Hair follicular keratinocyte (primary cell): ENCODE results near the gene GANAB. TPM values are rescaled to one million over a fixed set of nuclear protein-coding genes. Genes with fewer than 3 reads are reported as not detected.

Experiments used
- total RNA-seq: library from RNA; depleted of rRNA; stranded (reverse); fragments of >200 nt; gene quantifications from 2 replicates; pipeline ENCODE4 v1.2.3, GENCODE V29; 2015

The GANAB gene
- total RNA-seq: 188 TPM in 2 replicates

GRCh38 chr11:62645946-62646824, at the start of gene GANAB:
GANAB (minus strand) TSS chr11:62646613; CDS start chr11:62646599, 14 bp downstream.

GRCh38 chr11:62689421-62690183, 43.2 kb upstream of the GANAB start, which contains the start of gene LRRN4CL:
LRRN4CL (minus strand) TSS chr11:62689530; CDS start chr11:62688508, 1,022 bp downstream.

GRCh38 chr11:62678770-62679696, 32.6 kb upstream of the GANAB start, which contains the start of gene UBXN1:
UBXN1 (minus strand) TSS chr11:62679073; CDS start chr11:62678923, 150 bp downstream.

GRCh38 chr11:62671608-62672389, 25.4 kb upstream of the GANAB start, which contains the start of the genes LBHD1 and UQCC3:
LBHD1 (minus strand) TSS chr11:62672267; CDS start chr11:62670031, 2,236 bp downstream.
UQCC3 (plus strand) TSS chr11:62671673; CDS start chr11:62671746, 73 bp downstream.

GRCh38 chr11:62665075-62665598, 18.7 kb upstream of the GANAB start, which contains the start of the genes C11orf98 and CSKMT:
C11orf98 (minus strand) TSS chr11:62665210; CDS start chr11:62665169, 41 bp downstream.
CSKMT (plus strand) TSS chr11:62665312; CDS start chr11:62665880, 568 bp downstream.

GRCh38 chr11:62621567-62622470, 24.6 kb downstream of the GANAB start, which contains the start of gene B3GAT3:
B3GAT3 (minus strand) TSS chr11:62621986; CDS start chr11:62621947, 39 bp downstream.

GRCh38 chr11:62612366-62613290, 33.8 kb downstream of the GANAB start, which contains the start of the genes EML3 and ROM1:
EML3 (minus strand) TSS chr11:62612775; CDS start chr11:62612457, 318 bp downstream.
ROM1 (plus strand) TSS chr11:62613257; CDS start chr11:62613282, 25 bp downstream.

GRCh38 chr11:62601372-62602140, 44.9 kb downstream of the GANAB start, which contains the start of gene MTA2:
MTA2 (minus strand) TSS chr11:62601865; CDS start chr11:62601450, 415 bp downstream.

GRCh38 chr11:62591448-62592145, 54.8 kb downstream of the GANAB start, which contains the start of gene TUT1:
TUT1 (minus strand) TSS chr11:62591523; CDS start chr11:62591485, 38 bp downstream.

Other genes with a start within 250 kb of the GANAB start
- not detected in 2 replicates for gene SCGB1A1, start 227.6 kb downstream of the GANAB start, total RNA-seq
- gene AHNAK, start 99.8 kb downstream of the GANAB start, total RNA-seq: 176 and 366 TPM in 2 replicates
- 1,936 and 2,201 TPM in 2 replicates for gene EEF1G, start 72.7 kb downstream of the GANAB start, total RNA-seq
- gene TUT1, start 55.1 kb downstream of the GANAB start, total RNA-seq: 8.4 and 13.9 TPM in 2 replicates
- 97.5 and 169 TPM in 2 replicates for gene MTA2, start 44.7 kb downstream of the GANAB start, total RNA-seq
- 20.2 and 28.7 TPM in 2 replicates for gene EML3, start 33.8 kb downstream of the GANAB start, total RNA-seq
- gene ROM1, start 33.4 kb downstream of the GANAB start, total RNA-seq: 1.7 and 2.3 TPM in 2 replicates
- 42.0 and 47.1 TPM in 2 replicates for gene B3GAT3, start 24.6 kb downstream of the GANAB start, total RNA-seq
- 21.2 and 29.4 TPM in 2 replicates for gene INTS5, start 6.7 kb upstream of the GANAB start, total RNA-seq
- gene C11orf98, start 18.6 kb upstream of the GANAB start, total RNA-seq: 53.8 and 88.1 TPM in 2 replicates
- gene CSKMT, start 18.7 kb upstream of the GANAB start, total RNA-seq: 7.8 and 19.2 TPM in 2 replicates
- gene UQCC3, start 25.1 kb upstream of the GANAB start, total RNA-seq: 12.5 and 22.6 TPM in 2 replicates
- gene LBHD1, start 25.7 kb upstream of the GANAB start, total RNA-seq: 2.4 and 3.4 TPM in 2 replicates
- gene UBXN1, start 32.5 kb upstream of the GANAB start, total RNA-seq: 139 and 165 TPM in 2 replicates
- 0.08 TPM in 2 replicates for gene LRRN4CL, start 42.9 kb upstream of the GANAB start, total RNA-seq
- 20.9 and 34.7 TPM in 2 replicates for gene BSCL2, start 60.8 kb upstream of the GANAB start, total RNA-seq
- gene GNG3, start 61.1 kb upstream of the GANAB start, total RNA-seq: not detected in 2 replicates
- gene HNRNPUL2, start 80.8 kb upstream of the GANAB start, total RNA-seq: 6.4 and 6.5 TPM in 2 replicates
- 15.5 and 17.5 TPM in 2 replicates for gene TTC9C, start 81.9 kb upstream of the GANAB start, total RNA-seq
- gene ZBTB3, start 107.5 kb upstream of the GANAB start, total RNA-seq: 5.0 and 6.1 TPM in 2 replicates
- gene POLR2G, start 115.0 kb upstream of the GANAB start, total RNA-seq: 125 and 151 TPM in 2 replicates
- 11.5 and 22.3 TPM in 2 replicates for gene TAF6L, start 124.8 kb upstream of the GANAB start, total RNA-seq
- 46.2 and 52.1 TPM in 2 replicates for gene TMEM179B, start 140.8 kb upstream of the GANAB start, total RNA-seq
- gene TMEM223, start 145.4 kb upstream of the GANAB start, total RNA-seq: 42.2 and 53.8 TPM in 2 replicates
- 21.8 and 26.4 TPM in 2 replicates for gene NXF1, start 158.8 kb upstream of the GANAB start, total RNA-seq
- gene STX5, start 185.4 kb upstream of the GANAB start, total RNA-seq: 26.9 and 37.9 TPM in 2 replicates
- gene TEX54, start 186.2 kb upstream of the GANAB start, total RNA-seq: not detected in 2 replicates
- gene WDR74, start 193.0 kb upstream of the GANAB start, total RNA-seq: 65.8 and 125 TPM in 2 replicates
- gene SLC3A2, start 234.3 kb upstream of the GANAB start, total RNA-seq: 855 and 957 TPM in 2 replicates